Activated CD4-positive, alpha-beta T cell treated with anti-CD3 and anti-CD28 coated beads for 36 hours (primary cell): Measurements from ENCODE around the gene KIFC1. TPM values are rescaled to one million over a fixed set of nuclear protein-coding genes. Genes with fewer than 3 reads are reported as not detected.
A peak's percentile ranks its signal among the peaks of the same experiment; 100 is the strongest.

Experiments
- ATAC-seq: fragments of 200-7000 bp; cut with Tn5 transposase; one replicate; pipeline ENCODE4 v1.10.0; 2021; ENCODE audit warnings: mild to moderate bottlenecking, moderate library complexity
- CTCF ChIA-PET: fragments of 350-600 bp; sonication (Branson Sonifier 250); formaldehyde crosslinking; loops from one replicate; lab custom pipeline; 2021; ENCODE audit warnings: antibody characterized with exemption; lab: Charles Lee
- POLR2A ChIA-PET: fragments of 350-600 bp; sonication (Branson Sonifier 250); formaldehyde crosslinking; loops from one replicate; lab custom pipeline; 2021; ENCODE audit warnings: antibody characterized with exemption, inconsistent platforms; lab: Charles Lee
- DNase-seq: peaks from one replicate; pipeline ENCODE4 v3.0.0-alpha.2; 2020
- H3K27ac Mint-ChIP-seq: one replicate; pipeline ENCODE4 v1.8.0; 2021; ENCODE audit warnings: mixed read lengths
- H3K27me3 Mint-ChIP-seq: one replicate; pipeline ENCODE4 v1.8.0; 2021; ENCODE audit warnings: mixed read lengths
- H3K36me3 Mint-ChIP-seq: one replicate; pipeline ENCODE4 v1.8.0; 2021; ENCODE audit warnings: low read depth, mixed read lengths
- H3K4me1 Mint-ChIP-seq: one replicate; pipeline ENCODE4 v1.8.0; 2021; ENCODE audit warnings: mixed read lengths
- H3K4me3 Mint-ChIP-seq: one replicate; pipeline ENCODE4 v1.8.0; 2021; ENCODE audit warnings: mild to moderate bottlenecking, moderate library complexity, mixed read lengths
- H3K9me3 Mint-ChIP-seq: one replicate; pipeline ENCODE4 v1.8.0; 2021; ENCODE audit warnings: low read depth, mixed read lengths
- intact Hi-C, 2 experiments: fragments of 100-400 bp; cut with DNase I in 1 of 2; cut with micrococcal nuclease in 1 of 2; formaldehyde crosslinking; loops; one replicate each; pipeline versions ENCODE4 v1.14.2 to v1.15.1; 2022 to 2024; cut with DNase I, micrococcal nuclease
- total RNA-seq, 2 experiments: library from RNA; stranded (reverse); gene quantifications; one replicate each; pipeline ENCODE4 v1.2.3, GENCODE V29; 2021

Gene KIFC1
- total RNA-seq, 2 experiments from 2014 or later, result 86.0 to 89.3 TPM

- H3K27ac Mint-ChIP-seq, result no peak overlapping the region
- DNase-seq, result no peak
- no peak for ATAC-seq
- no peak overlapping the region for H3K4me3 Mint-ChIP-seq
- H3K4me1 Mint-ChIP-seq, result peaks cover 4% of the 10 kb centered on the region
- no peaks in the 10 kb centered on the region for H3K9me3 Mint-ChIP-seq
- no peaks in the 10 kb centered on the region for H3K27me3 Mint-ChIP-seq
- POLR2A ChIA-PET, result interaction anchor here (0.6 kb wide), 1 partner anchor 13 kb away, joined by 4 read pairs; no protein-coding TSS in a partner anchor
- intact Hi-C loops, result no loop called here
- peaks cover 32% of the 10 kb centered on the region for H3K36me3 Mint-ChIP-seq
- CTCF ChIA-PET, result interaction anchor here (1.1 kb wide), 1 partner anchor 13 kb away, joined by 3 read pairs; no protein-coding TSS in a partner anchor
Measured at GRCh38 chr6:33443619-33444504, 52.2 kb downstream of the KIFC1 start.

DNA sequence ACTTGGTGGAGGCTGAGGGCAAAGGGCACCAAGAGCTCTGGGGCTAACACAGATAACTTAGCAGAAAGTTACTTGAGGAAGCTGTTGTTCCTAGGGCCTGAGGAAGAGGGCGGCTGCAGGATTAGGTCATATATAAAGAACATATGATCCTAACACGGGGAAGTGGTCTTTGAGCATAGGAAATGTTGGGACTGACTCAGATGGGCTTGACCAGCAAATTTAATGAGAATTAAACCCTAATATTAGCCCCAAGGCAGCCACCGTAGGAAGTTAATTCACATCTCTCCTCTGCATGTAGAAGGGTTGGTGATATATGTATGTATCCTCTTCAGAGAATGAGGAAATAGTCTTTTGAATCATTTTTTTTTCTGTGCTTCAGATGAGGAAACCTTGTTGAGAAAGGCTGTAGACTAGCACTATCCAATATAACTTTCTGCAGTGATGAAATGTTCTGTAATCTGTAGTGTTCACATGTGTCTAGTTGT is 53.5 kb downstream of the KIFC1 start:
- peaks cover 32% of the 10 kb centered on the region for H3K36me3 Mint-ChIP-seq
- H3K27me3 Mint-ChIP-seq, result no peaks in the 10 kb centered on the region
- H3K9me3 Mint-ChIP-seq, result no peaks in the 10 kb centered on the region
- DNase-seq, result no peak
- CTCF ChIA-PET, result interaction anchor here (0.6 kb wide), 2 partner anchors 34 to 618 kb away, joined by 3 read pairs; no protein-coding TSS in a partner anchor
- no peak overlapping the region for H3K27ac Mint-ChIP-seq
- ATAC-seq, result no peak
- POLR2A ChIA-PET, result no interaction called here
- intact Hi-C loops, result no loop called here
- no peak overlapping the region for H3K4me3 Mint-ChIP-seq
- H3K4me1 Mint-ChIP-seq, result no peaks in the 10 kb centered on the region

DNA sequence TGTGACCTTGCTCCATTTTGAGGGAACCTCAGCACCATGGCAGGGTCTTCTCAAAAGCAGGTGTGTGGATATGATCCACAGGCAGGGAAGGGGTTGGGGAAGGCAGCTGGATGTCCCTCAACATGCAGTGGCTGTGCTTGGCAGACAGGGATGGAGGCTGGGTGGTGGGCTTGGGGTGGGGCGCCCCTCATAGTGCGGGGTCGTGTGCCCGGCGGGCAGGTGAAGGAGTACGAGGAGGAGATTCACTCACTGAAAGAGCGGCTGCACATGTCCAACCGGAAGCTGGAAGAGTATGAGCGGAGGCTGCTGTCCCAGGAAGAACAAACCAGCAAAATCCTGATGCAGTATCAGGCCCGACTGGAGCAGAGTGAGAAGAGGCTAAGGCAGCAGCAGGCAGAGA is 54.7 kb downstream of the KIFC1 start:
- Mint-ChIP-seq H3K9me3 (no peaks in the 10 kb centered on the region), H3K27ac (no peak overlapping the region), H3K36me3 (peaks cover 32% of the 10 kb centered on the region), H3K4me3 (no peak overlapping the region), H3K27me3 (no peaks in the 10 kb centered on the region), H3K4me1 (no peaks in the 10 kb centered on the region)
- CTCF ChIA-PET, result no interaction called here
- POLR2A ChIA-PET, result interaction anchor here (0.6 kb wide), 1 partner anchor 8 kb away, joined by 3 read pairs; the partner anchor contains the start of gene ZBTB9
- DNase-seq (no peak), ATAC-seq (no peak)
- intact Hi-C loops, result no loop called here

DNA sequence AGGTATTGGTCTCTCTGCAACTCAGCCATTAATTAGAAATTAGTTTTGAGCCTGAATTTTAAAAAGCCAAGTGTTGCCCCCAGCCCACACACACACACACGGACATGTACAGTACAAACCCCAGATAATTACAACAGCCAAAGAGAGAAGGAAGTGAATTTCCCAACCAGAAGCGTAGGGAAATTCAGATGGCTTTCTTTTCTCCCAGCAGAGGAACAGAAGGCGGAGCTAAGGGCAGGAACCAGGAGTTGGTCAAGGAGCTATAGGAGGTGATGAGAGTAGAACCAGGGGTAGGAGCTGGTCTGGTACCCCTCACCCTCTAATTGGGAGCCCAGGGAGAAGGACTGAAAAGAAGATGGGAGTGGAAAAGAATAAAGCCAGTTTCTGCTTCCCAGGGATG is 58.8 kb downstream of the KIFC1 start:
- ChIA-PET POLR2A (interaction anchor here (1.0 to 1.2 kb wide), 2 partner anchors 9 to 125 kb away, joined by 3 read pairs; no protein-coding TSS in a partner anchor), CTCF (interaction anchor here (0.7 to 1.2 kb wide), 2 partner anchors 9 to 251 kb away, joined by 3 read pairs; no protein-coding TSS in a partner anchor)
- no peak overlapping the region for H3K4me3 Mint-ChIP-seq
- peaks cover 20% of the 10 kb centered on the region for H3K36me3 Mint-ChIP-seq
- no peaks in the 10 kb centered on the region for H3K27me3 Mint-ChIP-seq
- ATAC-seq (no peak), DNase-seq (no peak)
- peaks cover 13% of the 10 kb centered on the region for H3K4me1 Mint-ChIP-seq
- intact Hi-C loops, result loop anchor here (5.0 kb wide), 2 partner anchors 242 to 252 kb away; no protein-coding TSS in a partner anchor
- peak overlapping the region; percentile 19 for H3K27ac Mint-ChIP-seq
- H3K9me3 Mint-ChIP-seq, result no peaks in the 10 kb centered on the region

- Mint-ChIP-seq H3K9me3 (no peaks in the 10 kb centered on the region), H3K4me1 (peaks cover 19% of the 10 kb centered on the region), H3K4me3 (no peak overlapping the region), H3K27ac (no peak overlapping the region), H3K27me3 (no peaks in the 10 kb centered on the region), H3K36me3 (peaks cover 22% of the 10 kb centered on the region)
- DNase-seq (no peak), ATAC-seq (no peak)
- ChIA-PET CTCF (no interaction called here), POLR2A (no interaction called here)
- intact Hi-C loops, result loop anchor here (5.0 kb wide), 2 partner anchors 241 to 251 kb away; no protein-coding TSS in a partner anchor
Measured at GRCh38 chr6:33451606-33452005, 60.0 kb downstream of the KIFC1 start.

DNA sequence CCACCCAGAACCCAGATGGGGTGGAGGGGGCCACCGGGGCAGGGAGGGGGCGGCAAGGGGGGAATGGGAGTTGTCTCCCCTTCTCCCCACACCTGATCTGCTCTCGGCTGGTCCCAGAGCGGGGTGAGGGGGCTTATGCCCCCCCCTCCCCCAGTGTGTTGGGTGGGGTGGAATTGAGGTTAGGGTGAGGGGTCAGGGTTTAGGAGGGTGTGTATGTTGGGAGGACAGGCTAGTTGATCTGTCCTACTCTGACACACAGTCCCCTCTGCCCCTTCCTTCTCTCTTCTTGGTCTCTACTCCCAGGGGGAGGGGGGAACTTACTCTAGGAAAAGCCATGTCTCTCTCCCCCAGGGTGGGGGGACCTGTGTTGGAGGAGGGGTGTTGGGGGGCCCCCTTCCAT is 60.9 kb downstream of the KIFC1 start:
- DNase-seq, result no peak
- ATAC-seq, result no peak
- ChIA-PET POLR2A (no interaction called here), CTCF (no interaction called here)
- peaks cover 26% of the 10 kb centered on the region for H3K36me3 Mint-ChIP-seq
- no peaks in the 10 kb centered on the region for H3K9me3 Mint-ChIP-seq
- H3K27me3 Mint-ChIP-seq, result no peaks in the 10 kb centered on the region
- no peak overlapping the region for H3K4me3 Mint-ChIP-seq
- no peak overlapping the region for H3K27ac Mint-ChIP-seq
- peaks cover 27% of the 10 kb centered on the region for H3K4me1 Mint-ChIP-seq
- intact Hi-C loops, result loop anchor here (5.0 kb wide), 2 partner anchors 240 to 250 kb away; no protein-coding TSS in a partner anchor

GRCh38 chr6:33453393-33454008 is 61.9 kb downstream of the KIFC1 start:
- POLR2A ChIA-PET, result interaction anchor here (0.7 to 2.2 kb wide), 3 partner anchors 7 to 1923 kb away, joined by 3 to 6 read pairs (median 4); no protein-coding TSS in a partner anchor
- CTCF ChIA-PET, result interaction anchor here (0.6 to 1.4 kb wide), 4 partner anchors 20 to 248 kb away, joined by 3 to 4 read pairs (median 3); partner anchors contain the start of gene CUTA
- H3K4me3 Mint-ChIP-seq, result peak overlapping the region; percentile 95
- intact Hi-C loops, result loop anchor here (1.0 to 5.0 kb wide), 14 partner anchors 22 to 336 kb away; partner anchors contain the start of genes KIFC1 (in 2 of the 2), BAK1 (in 1 of the 2), CUTA (in 1 of the 2) and LEMD2 (in 1 of the 2)
- H3K27me3 Mint-ChIP-seq, result no peaks in the 10 kb centered on the region
- peak overlapping the region; percentile 82 for H3K27ac Mint-ChIP-seq
- peaks cover 27% of the 10 kb centered on the region for H3K4me1 Mint-ChIP-seq
- peaks cover 25% of the 10 kb centered on the region for H3K36me3 Mint-ChIP-seq
- no peak for ATAC-seq
- no peaks in the 10 kb centered on the region for H3K9me3 Mint-ChIP-seq
- DNase-seq, result no peak

DNA sequence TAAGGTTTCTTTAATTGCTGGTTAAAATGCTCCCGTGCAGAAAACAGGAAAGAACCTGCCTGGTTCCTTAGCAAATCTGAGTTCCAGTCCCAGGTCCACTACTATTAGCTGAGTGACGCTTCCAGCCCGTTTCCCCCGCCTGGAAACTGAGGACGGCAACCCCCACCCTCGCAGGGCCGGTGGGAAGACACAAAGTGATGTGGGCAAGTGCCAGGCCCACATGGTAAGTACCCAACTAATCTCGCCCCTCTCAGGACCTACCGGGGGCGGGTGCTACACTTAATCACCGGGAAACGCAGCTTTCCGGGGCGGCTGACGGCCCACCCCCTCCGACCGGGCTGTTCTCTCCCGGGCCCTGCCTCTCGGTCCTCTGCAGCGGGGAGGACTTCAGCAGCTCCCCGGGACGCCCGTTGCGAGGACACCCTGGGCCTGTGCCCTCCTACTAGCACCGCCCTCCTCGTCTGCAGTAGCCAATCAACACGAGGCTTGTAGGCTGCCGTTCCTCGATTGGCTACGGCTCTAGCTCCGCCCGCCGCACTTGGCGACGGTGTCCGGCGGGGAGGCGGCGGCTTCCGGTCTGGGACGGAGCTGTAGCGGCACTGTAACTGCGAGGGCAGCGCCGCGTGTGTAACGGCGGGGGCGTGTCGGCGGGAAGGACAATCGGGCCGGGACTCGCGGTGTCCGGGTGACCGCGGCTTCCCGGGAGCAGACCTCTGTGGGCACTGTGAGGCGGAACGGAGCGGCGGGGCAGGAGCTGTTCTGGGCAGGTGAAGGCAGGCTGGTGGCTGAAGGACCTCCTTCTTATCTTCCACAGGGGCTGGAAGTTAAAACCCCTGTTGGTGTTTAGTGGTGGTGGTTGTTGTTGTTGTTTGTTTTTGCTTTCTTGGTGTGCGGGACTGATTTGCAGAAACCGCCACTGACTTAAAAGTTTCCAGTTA is 62.7 kb downstream of the KIFC1 start, which contains the start of gene ZBTB9:
TSS of gene ZBTB9 (plus strand) at position 568 of the 938 bp plus-strand sequence. CDS start 525 bp downstream, outside the sequence.
- DNase-seq (peak; percentile 96), ATAC-seq (peak; percentile 100)
- H3K9me3 Mint-ChIP-seq, result no peaks in the 10 kb centered on the region
- POLR2A ChIA-PET, result interaction anchor here (0.5 to 2.2 kb wide), 7 partner anchors 8 to 1923 kb away, joined by 3 to 6 read pairs (median 3); no protein-coding TSS in a partner anchor
- intact Hi-C loops, result loop anchor here (1.0 to 5.0 kb wide), 14 partner anchors 23 to 335 kb away; partner anchors contain the start of genes KIFC1 (in 2 of the 2), BAK1 (in 1 of the 2), CUTA (in 1 of the 2) and LEMD2 (in 1 of the 2)
- no peaks in the 10 kb centered on the region for H3K27me3 Mint-ChIP-seq
- H3K4me3 Mint-ChIP-seq, result peak within 1 kb of the TSS; percentile 95
- CTCF ChIA-PET, result interaction anchor here (0.5 to 1.4 kb wide), 12 partner anchors 9 to 317 kb away, joined by 3 to 6 read pairs (median 3); partner anchors contain the start of gene CUTA
- H3K4me1 Mint-ChIP-seq, result peaks cover 27% of the 10 kb centered on the region
- peak within 1 kb of the TSS; percentile 82 for H3K27ac Mint-ChIP-seq
- H3K36me3 Mint-ChIP-seq, result peaks cover 20% of the 10 kb centered on the region

GRCh38 chr6:33455051-33455450 is 63.4 kb downstream of the KIFC1 start:
- H3K4me3 Mint-ChIP-seq, result peak overlapping the region; percentile 95
- H3K36me3 Mint-ChIP-seq, result peaks cover 20% of the 10 kb centered on the region
- DNase-seq (no peak), ATAC-seq (no peak)
- CTCF ChIA-PET, result interaction anchor here (1.1 to 1.4 kb wide), 6 partner anchors 8 to 256 kb away, joined by 3 to 4 read pairs (median 3); partner anchors contain the start of gene CUTA
- POLR2A ChIA-PET, result interaction anchor here (0.8 to 2.2 kb wide), 4 partner anchors 8 to 116 kb away, joined by 3 to 6 read pairs (median 3); no protein-coding TSS in a partner anchor
- H3K9me3 Mint-ChIP-seq, result no peaks in the 10 kb centered on the region
- peak overlapping the region; percentile 80 for H3K27ac Mint-ChIP-seq
- peaks cover 27% of the 10 kb centered on the region for H3K4me1 Mint-ChIP-seq
- H3K27me3 Mint-ChIP-seq, result no peaks in the 10 kb centered on the region
- intact Hi-C loops, result loop anchor here (1.0 to 2.0 kb wide), 3 partner anchors 24 to 124 kb away; no protein-coding TSS in a partner anchor
